ENCODE data around the gene CTSW.

- TF ChIP-seq, protein P1, sequence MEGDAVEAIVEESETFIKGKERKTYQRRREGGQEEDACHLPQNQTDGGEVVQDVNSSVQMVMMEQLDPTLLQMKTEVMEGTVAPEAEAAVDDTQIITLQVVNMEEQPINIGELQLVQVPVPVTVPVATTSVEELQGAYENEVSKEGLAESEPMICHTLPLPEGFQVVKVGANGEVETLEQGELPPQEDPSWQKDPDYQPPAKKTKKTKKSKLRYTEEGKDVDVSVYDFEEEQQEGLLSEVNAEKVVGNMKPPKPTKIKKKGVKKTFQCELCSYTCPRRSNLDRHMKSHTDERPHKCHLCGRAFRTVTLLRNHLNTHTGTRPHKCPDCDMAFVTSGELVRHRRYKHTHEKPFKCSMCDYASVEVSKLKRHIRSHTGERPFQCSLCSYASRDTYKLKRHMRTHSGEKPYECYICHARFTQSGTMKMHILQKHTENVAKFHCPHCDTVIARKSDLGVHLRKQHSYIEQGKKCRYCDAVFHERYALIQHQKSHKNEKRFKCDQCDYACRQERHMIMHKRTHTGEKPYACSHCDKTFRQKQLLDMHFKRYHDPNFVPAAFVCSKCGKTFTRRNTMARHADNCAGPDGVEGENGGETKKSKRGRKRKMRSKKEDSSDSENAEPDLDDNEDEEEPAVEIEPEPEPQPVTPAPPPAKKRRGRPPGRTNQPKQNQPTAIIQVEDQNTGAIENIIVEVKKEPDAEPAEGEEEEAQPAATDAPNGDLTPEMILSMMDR (IDR thresholded peaks at IDR 0.05): no peak
- no peak for TF ChIP-seq EP300 (IDR thresholded peaks at IDR 0.05)
- TF ChIP-seq POLR2AphosphoS5 (IDR thresholded peaks at IDR 0.05): no peak
Measured at GRCh38 chr11:65925397-65925796, 45.8 kb downstream of the CTSW start.
